K562 (cell line): Measurements from ENCODE around the gene MFSD12. TPM values are rescaled to one million over a fixed set of nuclear protein-coding genes. Genes with fewer than 3 reads are reported as not detected.

Experiments used
- AFF4 ChIP-seq: sonication (generic); formaldehyde crosslinking; IDR thresholded peaks from 2 replicates; pipeline ENCODE4 v1.8.0; 2023; ENCODE audit warnings: mild to moderate bottlenecking, missing genetic modification reagents
- BACH1 ChIP-seq: fragments of 200-800 bp; sonication (Bioruptor generic); IDR thresholded peaks from 2 replicates; pipeline ENCODE4 v1.6.1; 2016; ENCODE audit warnings: missing genetic modification characterization, missing compliant biosample characterization
- BHLHE40 ChIP-seq: IDR thresholded peaks from 2 replicates; pipeline ENCODE4 v1.6.1; 2011; ENCODE audit warnings: low read length, improper control_type of control experiment
- BRD4 ChIP-seq: fragments of 200-600 bp; sonication (generic); IDR thresholded peaks from 2 replicates; pipeline ENCODE4 v1.6.1; 2017; ENCODE audit warnings: inconsistent platforms
- CBFA2T2 ChIP-seq: fragments of 450-650 bp; conservative IDR thresholded peaks from 2 replicates; pipeline ENCODE4 v1.6.1; 2017; ENCODE audit warnings: mild to moderate bottlenecking
- CBFA2T3 ChIP-seq: fragments of 450-650 bp; IDR thresholded peaks from 2 replicates; pipeline ENCODE4 v1.6.1; 2017
- ELF4 ChIP-seq: fragments of 450-650 bp; formaldehyde crosslinking; IDR thresholded peaks from 2 replicates; pipeline ENCODE4 v1.4.0; 2022; ENCODE audit warnings: missing genetic modification characterization
- ELK1 ChIP-seq: sonication (generic); formaldehyde crosslinking; IDR thresholded peaks from 2 replicates; pipeline ENCODE4 v1.8.1; 2022; ENCODE audit warnings: missing genetic modification reagents
- ETS2 ChIP-seq: IDR thresholded peaks from 2 replicates; pipeline ENCODE4 v1.6.1; 2016; ENCODE audit warnings: borderline replicate concordance, missing genetic modification characterization, mild to moderate bottlenecking, moderate library complexity, missing compliant biosample characterization; ENCODE audit not compliant: poor library complexity, severe bottlenecking
- GABPA ChIP-seq: fragments of 200-800 bp; sonication (Bioruptor generic); conservative IDR thresholded peaks from 2 replicates; pipeline ENCODE4 v1.6.1; 2016; ENCODE audit warnings: low read depth, missing genetic modification characterization, missing compliant biosample characterization
- GTF2A2 ChIP-seq: IDR thresholded peaks from 2 replicates; pipeline ENCODE4 v1.6.1; 2016; ENCODE audit warnings: mild to moderate bottlenecking, missing genetic modification characterization, missing compliant biosample characterization
- KDM4B ChIP-seq, 2 experiments: fragments of 450-650 bp in 1 of 2; sonication (generic) in 1 of 2; IDR thresholded peaks; 2 replicates each; pipeline ENCODE4 v1.6.1; 2016 to 2017; ENCODE audit warnings: borderline replicate concordance in 2 of 2, antibody characterized with exemption in 1 of 2, low read depth in 1 of 2, mild to moderate bottlenecking in 1 of 2
- LARP7 ChIP-seq: fragments of 450-650 bp; IDR thresholded peaks from 2 replicates; pipeline ENCODE4 v1.6.1; 2016
- MXD1 ChIP-seq: fragments of 250-450 bp; sonication (Bioruptor Pico); IDR thresholded peaks from 2 replicates; pipeline ENCODE4 v1.8.0; 2021; ENCODE audit warnings: borderline replicate concordance, mild to moderate bottlenecking, moderate library complexity; ENCODE audit not compliant: poor library complexity, severe bottlenecking
- NFRKB ChIP-seq: fragments of 450-650 bp; IDR thresholded peaks from 2 replicates; pipeline ENCODE4 v1.6.1; 2016; ENCODE audit warnings: low read depth
- PHF20 ChIP-seq: fragments of 450-650 bp; IDR thresholded peaks from 2 replicates; pipeline ENCODE4 v1.6.1; 2018; ENCODE audit not compliant: partially characterized antibody
- PHF21A ChIP-seq: fragments of 450-650 bp; IDR thresholded peaks from 2 replicates; pipeline ENCODE4 v1.6.1; 2017; ENCODE audit warnings: low read depth, borderline replicate concordance
- POLR2AphosphoS5 ChIP-seq: IDR thresholded peaks from 2 replicates; pipeline ENCODE4 v1.6.1; 2011; ENCODE audit warnings: mild to moderate bottlenecking, low read depth, low read length, moderate library complexity; ENCODE audit not compliant: control insufficient read depth, insufficient read depth
- TFAP4 ChIP-seq: sonication (generic); formaldehyde crosslinking; IDR thresholded peaks from 2 replicates; pipeline ENCODE4 v1.8.0; 2022; ENCODE audit warnings: missing genetic modification reagents, mild to moderate bottlenecking, moderate library complexity, borderline replicate concordance
- TSC22D4 ChIP-seq: fragments of 450-650 bp; IDR thresholded peaks from 2 replicates; pipeline ENCODE4 v1.6.1; 2016; ENCODE audit warnings: missing genetic modification characterization, missing biosample characterization, control low read depth
- ZNF197 ChIP-seq: fragments of 200-800 bp; sonication (Bioruptor generic); IDR thresholded peaks from 2 replicates; pipeline ENCODE4 v1.6.1; 2016; ENCODE audit warnings: low read depth, missing genetic modification characterization, missing compliant biosample characterization
- ZNF253 ChIP-seq: fragments of 250-450 bp; sonication (Bioruptor Pico); conservative IDR thresholded peaks from 2 replicates; pipeline ENCODE4 v1.6.1; 2021; ENCODE audit warnings: mild to moderate bottlenecking
- polyA plus RNA-seq, 8 experiments: library from polyadenylated mRNA; depleted of rRNA in 4 of 8; stranded (reverse) in 5 of 8; unstranded in 3 of 8; fragments of >200 nt; fragmentation: Nextera tagmentation in 2 of 8; fragmentation: Illumina TruSeq in 1 of 8; extraction: Ambion mirVana in 2 of 8; extraction: Trizol in 1 of 8; gene quantifications; 2 replicates each; pipeline versions ENCODE4 v1.2.1 to v1.2.3, GENCODE V29; 2011 to 2014; ENCODE audit warnings: inconsistent platforms in 1 of 8, missing spikeins in 1 of 8
- total RNA-seq, 7 experiments: library from RNA; depleted of rRNA in 6 of 7; stranded (reverse); fragments of >200 nt in 6 of 7; fragmentation: Illumina TruSeq in 2 of 7; extraction: Trizol in 2 of 7; gene quantifications; 2 replicates each; pipeline versions ENCODE4 v1.2.1 to v1.2.3, GENCODE V29; 2011 to 2021; ENCODE audit warnings: low replicate concordance in 1 of 7

Gene MFSD12
- total and polyA plus RNA-seq, 9 of the 15 experiments (the other 6 are each of a cell fraction or from before 2014, with no cell fraction given), result 0.69 to 112 (median 31.8) TPM

GRCh38 chr19:3520166-3521103 is 37.0 kb downstream of the MFSD12 start (continued):
- TF ChIP-seq AFF4 (CRISPR knock-in tag) (peak; percentile 94), POLR2AphosphoS5 (peak; percentile 77), LARP7 (no peak), BHLHE40 (no peak; the same call in 1 of the 2 replicates), BRD4 (0 out of 2 replicates have a peak, but pooled peaks have one; percentile 26), TFAP4 (CRISPR knock-in tag) (peak; percentile 97), PHF20 (no peak), PHF21A (0 out of 2 replicates have a peak, but pooled peaks have one; percentile 23), MXD1 (CRISPR knock-in tag) (no peak), ZNF253 (CRISPR knock-in tag) (no peak), KDM4B (IDR thresholded peaks at IDR 0.05; ENCODE audit: borderline replicate concordance in 2 of 2, low read depth in 1 of 2) (no peak), ELK1 (CRISPR knock-in tag) (no peak), GABPA (tag) (0 out of 2 replicates have a peak, but pooled peaks have one; percentile 14), ZNF197 (CRISPR knock-in tag) (no peak), CBFA2T3 (peak; percentile 90), GTF2A2 (tag) (no peak), NFRKB (no peak; the same call in 1 of the 2 replicates), ETS2 (tag) (no peak), TSC22D4 (no peak), CBFA2T2 (peak; percentile 86), ELF4 (CRISPR knock-in tag) (no peak), BACH1 (tag) (no peak)
